H1 (cell line): Measurements from ENCODE around the gene MYRF. TPM values are rescaled to one million over a fixed set of nuclear protein-coding genes. Genes with fewer than 3 reads are reported as not detected.

Experiments
- CTCF ChIA-PET: fragments of 300-600 bp; sonication (Branson Sonifier 250); formaldehyde crosslinking; loops from one replicate; lab custom pipeline; 2021; ENCODE audit not compliant: partially characterized antibody; lab: Charles Lee
- POLR2A ChIA-PET: fragments of 300-600 bp; sonication (Branson Sonifier 250); formaldehyde crosslinking; loops from one replicate; lab custom pipeline; 2021; ENCODE audit warnings: inconsistent platforms; ENCODE audit not compliant: partially characterized antibody; lab: Charles Lee
- DNase-seq, 2 experiments: peaks; one replicate each; pipeline versions ENCODE4 v3.0.0 to v3.0.0-alpha.2; 2010 to 2022; ENCODE audit warnings: low spot score in 2 of 2, low read depth in 1 of 2, mixed read lengths in 1 of 2
- FAIRE-seq: peaks from 2 replicates; lab custom pipeline; 2011; peaks lifted over from hg19 to GRCh38; lab: Jason Lieb, UNC
- H2AFZ ChIP-seq: 2 replicates; pipeline ENCODE4 v1.8.1; 2012; ENCODE audit warnings: low read length, inconsistent platforms
- H2AK5ac ChIP-seq: 2 replicates; pipeline ENCODE4 v1.6.1; 2013; ENCODE audit warnings: low read depth, low read length
- H2BK120ac ChIP-seq: replicated peaks from 2 replicates; pipeline ENCODE3; 2013; ENCODE audit warnings: low read depth, low read length, inconsistent platforms
- H2BK12ac ChIP-seq: 2 replicates; pipeline ENCODE4 v1.6.1; 2013; ENCODE audit warnings: low read depth, low read length
- H2BK15ac ChIP-seq: 2 replicates; pipeline ENCODE4 v1.6.1; 2013; ENCODE audit warnings: low read length
- H2BK20ac ChIP-seq: 2 replicates; pipeline ENCODE4 v1.6.1; 2013; ENCODE audit warnings: low read length
- H2BK5ac ChIP-seq: 2 replicates; pipeline ENCODE4 v1.6.1; 2013; ENCODE audit warnings: low read depth, low read length
- H3K14ac ChIP-seq: 2 replicates; pipeline ENCODE4 v1.6.1; 2013; ENCODE audit warnings: inconsistent platforms; ENCODE audit not compliant: insufficient read length
- H3K18ac ChIP-seq: 2 replicates; pipeline ENCODE4 v1.6.1; 2013; ENCODE audit warnings: low read length; ENCODE audit errors: extremely low read depth
- H3K23ac ChIP-seq: 2 replicates; pipeline ENCODE4 v1.6.1; 2013; ENCODE audit warnings: inconsistent platforms; ENCODE audit not compliant: insufficient read length
- H3K23me2 ChIP-seq: 2 replicates; pipeline ENCODE4 v1.6.1; 2013; ENCODE audit warnings: low read depth, low read length
- H3K27ac ChIP-seq: 2 replicates; pipeline ENCODE4 v1.6.1; 2011; ENCODE audit warnings: low read depth, low read length, inconsistent platforms
- H3K27me3 ChIP-seq, 4 experiments: replicated peaks in 1 of 4; 1 replicate in 1 of 4; 2 replicates in 3 of 4; pipeline versions ENCODE4 v1.6.1 to v1.8.1; 2011 to 2013; ENCODE audit warnings: low read length in 3 of 4, mild to moderate bottlenecking in 3 of 4, inconsistent platforms in 2 of 4, mixed read lengths in 2 of 4, moderate library complexity in 1 of 4; ENCODE audit not compliant: control insufficient read depth in 3 of 4, insufficient read depth in 3 of 4; ENCODE audit errors: extremely low read depth in 1 of 4
- H3K36me3 ChIP-seq, 4 experiments: 2 replicates each; pipeline versions ENCODE4 v1.6.1 to v1.8.1; 2011 to 2013; ENCODE audit warnings: mild to moderate bottlenecking in 4 of 4, low read length in 3 of 4, moderate library complexity in 2 of 4, control low read depth in 1 of 4, inconsistent platforms in 1 of 4; ENCODE audit not compliant: insufficient read depth in 4 of 4, control insufficient read depth in 2 of 4
- H3K4ac ChIP-seq: replicated peaks from 2 replicates; pipeline ENCODE3; 2013; ENCODE audit warnings: low read length, low read depth, mixed read lengths, inconsistent platforms; ENCODE audit not compliant: insufficient read length
- H3K4me1 ChIP-seq, 4 experiments: replicated peaks in 1 of 4; 1 replicate in 1 of 4; 2 replicates in 3 of 4; pipeline versions ENCODE4 v1.6.1 to v1.8.1; 2011 to 2013; ENCODE audit warnings: low read length in 3 of 4, inconsistent platforms in 2 of 4, mixed read lengths in 1 of 4; ENCODE audit not compliant: insufficient read depth in 4 of 4, control insufficient read depth in 3 of 4
- H3K4me2 ChIP-seq, 2 experiments: 2 replicates each; pipeline versions ENCODE4 v1.6.1 to v1.8.1; 2011 to 2013; ENCODE audit warnings: low read depth in 2 of 2, low read length in 2 of 2, control low read depth in 1 of 2, inconsistent platforms in 1 of 2, mild to moderate bottlenecking in 1 of 2; ENCODE audit not compliant: insufficient read depth in 1 of 2
- H3K4me3 ChIP-seq, 4 experiments: fragments of 200-600, 300-600 bp in 1 of 4; sonication (generic), shearing (Covaris generic), sonication (Bioruptor Twin) in 1 of 4; 2 replicates each; pipeline versions ENCODE4 v1.5.1 to v1.8.1; 2011 to 2016; ENCODE audit warnings: low read length in 4 of 4, low read depth in 3 of 4, control low read depth in 2 of 4, inconsistent platforms in 2 of 4, mild to moderate bottlenecking in 2 of 4, mixed read lengths in 1 of 4, moderate library complexity in 1 of 4; ENCODE audit not compliant: insufficient read depth in 2 of 4; ENCODE audit errors: extremely low read depth in 1 of 4
- H3K56ac ChIP-seq: replicated peaks from 2 replicates; pipeline ENCODE3; 2013; ENCODE audit warnings: low read depth, mild to moderate bottlenecking, mixed read lengths, low read length, inconsistent platforms; ENCODE audit not compliant: insufficient read length
- H3K79me1 ChIP-seq: 2 replicates; pipeline ENCODE4 v1.6.1; 2013; ENCODE audit warnings: low read depth, low read length, control low read depth
- H3K79me2 ChIP-seq, 2 experiments: 2 replicates each; pipeline versions ENCODE4 v1.6.1 to v1.8.1; 2012 to 2013; ENCODE audit warnings: low read length in 2 of 2, mild to moderate bottlenecking in 2 of 2, inconsistent platforms in 1 of 2; ENCODE audit not compliant: insufficient read depth in 2 of 2, control insufficient read depth in 1 of 2
- H3K9ac ChIP-seq, 4 experiments: replicated peaks in 1 of 4; 1 replicate in 1 of 4; 2 replicates in 3 of 4; pipeline versions ENCODE4 v1.6.1 to v1.8.1; 2011 to 2013; ENCODE audit warnings: low read depth in 3 of 4, low read length in 3 of 4, control low read depth in 2 of 4, mild to moderate bottlenecking in 2 of 4, moderate library complexity in 2 of 4, inconsistent platforms in 1 of 4; ENCODE audit errors: extremely low read depth in 1 of 4
- H3K9me3 ChIP-seq, 2 experiments: 2 replicates each; pipeline versions ENCODE4 v1.6.1 to v1.8.1; 2012 to 2013; ENCODE audit warnings: mild to moderate bottlenecking in 2 of 2, moderate library complexity in 2 of 2, control low read depth in 1 of 2, inconsistent platforms in 1 of 2, low read depth in 1 of 2, low read length in 1 of 2, mixed read lengths in 1 of 2; ENCODE audit not compliant: insufficient read depth in 2 of 2
- H4K20me1 ChIP-seq, 2 experiments: replicated peaks in 1 of 2; 2 replicates each; pipeline versions ENCODE3 to v1.8.1; 2011 to 2013; ENCODE audit warnings: inconsistent platforms in 2 of 2, low read length in 2 of 2, mild to moderate bottlenecking in 1 of 2; ENCODE audit not compliant: insufficient read depth in 2 of 2, control insufficient read depth in 1 of 2
- H4K5ac ChIP-seq: 2 replicates; pipeline ENCODE4 v1.6.1; 2013; ENCODE audit warnings: low read length, low read depth, mixed read lengths, inconsistent platforms; ENCODE audit not compliant: insufficient read length
- H4K8ac ChIP-seq: 2 replicates; pipeline ENCODE4 v1.8.0; 2013; ENCODE audit warnings: mild to moderate bottlenecking, moderate library complexity, low read length, inconsistent platforms; ENCODE audit not compliant: insufficient read depth; ENCODE audit errors: extremely low read depth
- H4K91ac ChIP-seq: replicated peaks from 2 replicates; pipeline ENCODE3; 2013; ENCODE audit warnings: low read length, mixed read lengths, inconsistent platforms; ENCODE audit not compliant: insufficient read length
- RBBP5 ChIP-seq: IDR thresholded peaks from 2 replicates; pipeline ENCODE4 v1.7.1; 2012; ENCODE audit warnings: low read depth, mild to moderate bottlenecking, inconsistent platforms, low read length, moderate library complexity, borderline replicate concordance
- WGBS, 2 experiments: shearing (Covaris generic) in 1 of 2; methylation state at CpG; one replicate each; pipeline versions ENCODE4 v1.1.6 to v1.1.7; 2013 to 2015; ENCODE audit warnings: low lambda C conversion rate in 2 of 2, mixed read lengths in 2 of 2, inconsistent platforms in 1 of 2, low coverage in 1 of 2, missing lambda C conversion rate in 1 of 2; ENCODE audit not compliant: insufficient replicate concordance in 2 of 2, insufficient coverage in 1 of 2, insufficient read length in 1 of 2; ENCODE audit errors: extremely low coverage in 1 of 2, missing lambda C conversion rate in 1 of 2; 5-methylcytosine and 5-hydroxymethylcytosine counted together
- polyA plus RNA-seq, 7 experiments: library from polyadenylated mRNA; depleted of rRNA in 3 of 7; stranded (reverse) in 5 of 7; unstranded in 2 of 7; fragments of >200 nt in 5 of 7; fragments of 200-250 nt in 2 of 7; gene quantifications; 1 replicate in 5 of 7; 2 replicates in 1 of 7; 4 replicates in 1 of 7; pipeline versions ENCODE4 v1.2.1 to v1.2.3, GENCODE V29; 2011 to 2013; ENCODE audit warnings: missing spikeins in 2 of 7, mixed read lengths in 2 of 7
- total RNA-seq: library from RNA; stranded (reverse); fragmentation: NEBNext Ultra II Directional; extraction: Animal tissue kit (Norgen Biotek cat#: 25700); gene quantifications from 2 replicates; pipeline ENCODE4 v1.2.1, GENCODE V29; 2021
- TF ChIP-seq, protein P1 (sequence below): IDR thresholded peaks from 2 replicates; pipeline ENCODE4 v1.6.1; 2012; ENCODE audit warnings: inconsistent platforms

Gene MYRF
- total and polyA plus RNA-seq, 2 of the 8 experiments (the other 6 are each of a cell fraction or from before 2014, with no cell fraction given): 6.0 to 6.1 TPM

DNA sequence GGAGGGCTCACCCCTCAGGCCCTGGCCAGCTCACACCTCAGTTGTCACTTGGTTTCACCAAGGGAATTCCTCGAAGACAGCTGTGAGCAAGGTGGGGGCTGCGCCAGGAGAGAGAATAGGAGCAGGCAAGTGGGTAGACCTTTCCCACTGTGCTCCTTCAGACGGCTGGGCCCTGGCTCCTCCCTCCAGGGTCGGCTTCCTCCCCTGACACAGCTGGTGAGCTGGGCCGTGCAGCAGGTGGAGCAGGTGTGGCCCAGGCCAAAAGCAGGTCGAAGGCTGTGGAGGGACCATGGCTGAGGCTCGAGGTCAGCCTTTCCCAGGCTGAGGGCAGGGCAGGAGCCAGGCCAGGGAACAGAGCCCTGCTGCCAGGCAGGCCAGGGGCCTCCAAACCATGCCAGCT is 12.5 kb upstream of the MYRF start:
- CTCF ChIA-PET: interaction anchor here (1.0 to 10.9 kb wide), 8 partner anchors 7 to 101 kb away, joined by 3 to 127 read pairs (median 5); no protein-coding TSS in a partner anchor
- H3K9ac ChIP-seq: no peak overlapping the region
- H2AFZ ChIP-seq: no peak overlapping the region
- H3K36me3 ChIP-seq: peaks cover 0 to 16% (median 0%) of the 10 kb centered on the region in 4 experiments; a peak in 3 of 8 replicates
- DNase-seq: no peak
- H3K27ac ChIP-seq: no peak overlapping the region
- H3K56ac ChIP-seq: no peak overlapping the region
- no peaks in the 10 kb centered on the region for H3K23me2 ChIP-seq
- H3K4ac ChIP-seq: no peak overlapping the region
- H3K4me3 ChIP-seq: no peak overlapping the region
- peaks cover 0 to 3% of the 10 kb centered on the region in 2 experiments for H4K20me1 ChIP-seq
- H2AK5ac ChIP-seq: no peak overlapping the region
- H3K79me1 ChIP-seq: no peaks in the 10 kb centered on the region
- no peak overlapping the region for H4K8ac ChIP-seq
- POLR2A ChIA-PET: interaction anchor here (1.2 to 1.3 kb wide), 2 partner anchors 10 to 14 kb away, joined by 3 to 7 read pairs; no protein-coding TSS in a partner anchor
- no peaks in the 10 kb centered on the region; a peak in 2 of 7 replicates for H3K4me1 ChIP-seq
- H2BK120ac ChIP-seq: no peak overlapping the region
- H3K14ac ChIP-seq: no peak overlapping the region
- TF ChIP-seq RBBP5: no peak
- TF ChIP-seq, protein P1, sequence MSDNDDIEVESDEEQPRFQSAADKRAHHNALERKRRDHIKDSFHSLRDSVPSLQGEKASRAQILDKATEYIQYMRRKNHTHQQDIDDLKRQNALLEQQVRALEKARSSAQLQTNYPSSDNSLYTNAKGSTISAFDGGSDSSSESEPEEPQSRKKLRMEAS: peak; percentile 32; the same call in 1 of the 2 replicates
- 82% methylated on average over 7 of the region's 7 CpGs; no CpG with 5 or more reads in 1 of the 2 experiments for WGBS, 2 experiments
- no peak overlapping the region for H2BK12ac ChIP-seq
- H3K79me2 ChIP-seq: no peaks in the 10 kb centered on the region
- H2BK20ac ChIP-seq: no peak overlapping the region
- H4K91ac ChIP-seq: no peak overlapping the region
- H4K5ac ChIP-seq: no peak overlapping the region
- H3K18ac ChIP-seq: no peak overlapping the region
- H3K27me3 ChIP-seq: no peaks in the 10 kb centered on the region
- H2BK5ac ChIP-seq: no peak overlapping the region; the same call in 1 of the 2 replicates
- H3K23ac ChIP-seq: no peak overlapping the region
- no peak for FAIRE-seq
- no peak overlapping the region for H2BK15ac ChIP-seq
- no peaks in the 10 kb centered on the region for H3K9me3 ChIP-seq
- no peak overlapping the region for H3K4me2 ChIP-seq
